ENCODE data around the gene CTDNEP1.

Gene CTDNEP1

DNA sequence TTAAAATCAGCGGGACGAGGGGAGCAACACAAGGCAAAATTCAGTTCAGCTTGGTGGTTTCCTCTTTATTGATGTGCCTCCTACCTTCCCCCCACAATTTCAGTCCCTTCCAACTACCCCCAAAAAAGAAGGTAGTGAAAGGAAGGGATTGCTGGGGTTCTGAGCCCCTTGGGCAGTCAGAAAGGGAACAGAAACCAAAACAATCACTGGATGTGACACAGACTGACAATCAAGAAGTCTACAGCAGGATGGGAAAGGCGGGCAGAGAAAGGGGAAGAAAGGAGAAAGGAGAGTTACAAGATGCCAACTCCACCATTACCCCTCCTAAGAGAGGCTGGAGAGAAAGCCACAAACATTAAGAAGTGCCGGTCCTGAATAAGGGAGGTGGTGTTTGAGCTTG, 11.2 kb downstream of the CTDNEP1 start:
- Histone ChIP-seq H3K9ac (peak overlapping the region; percentile 92), H3K27ac (peak overlapping the region; percentile 84), H3K4me2 (peak overlapping the region; percentile 82), H3K9me3 (no peaks in the 10 kb centered on the region), H3K36me3 (peaks cover 52% of the 10 kb centered on the region), H4K20me1 (peaks cover 27% of the 10 kb centered on the region), H3K4me1 (peaks cover 47% of the 10 kb centered on the region), H3K4me3 (peak overlapping the region; percentile 92), H3K27me3 (no peaks in the 10 kb centered on the region)
- TF ChIP-seq Cebpa-rat (IDR thresholded peaks at IDR 0.05) = no peak

- H3K27ac ChIP-seq = peak within 1 kb of the TSS; percentile 95
- peaks cover 56% of the 10 kb centered on the region for H3K4me1 ChIP-seq
- H4K20me1 ChIP-seq = peaks cover 34% of the 10 kb centered on the region
- H3K36me3 ChIP-seq = peaks cover 48% of the 10 kb centered on the region
- no peaks in the 10 kb centered on the region for H3K27me3 ChIP-seq
- TF ChIP-seq Cebpa-rat (IDR thresholded peaks at IDR 0.05) = no peak
- H3K4me2 ChIP-seq = peak within 1 kb of the TSS; percentile 82
- peak within 1 kb of the TSS; percentile 92 for H3K4me3 ChIP-seq
- peak within 1 kb of the TSS; percentile 97 for H3K9ac ChIP-seq
- H3K9me3 ChIP-seq = no peaks in the 10 kb centered on the region
Observed at GRCh38 chr17:7239091-7240027, 12.2 kb downstream of the CTDNEP1 start, which contains the start of gene PHF23. PHF23 (minus strand) TSS chr17:7239457; CDS start chr17:7239279, 178 bp downstream.

GRCh38 chr17:7238420-7239090, 13.0 kb downstream of the CTDNEP1 start:
- Histone ChIP-seq H3K27me3 (no peaks in the 10 kb centered on the region), H3K9ac (peak overlapping the region; percentile 97), H3K9me3 (no peaks in the 10 kb centered on the region), H3K4me3 (peak overlapping the region; percentile 92), H3K36me3 (peaks cover 40% of the 10 kb centered on the region), H3K27ac (peak overlapping the region; percentile 95), H4K20me1 (peaks cover 35% of the 10 kb centered on the region), H3K4me1 (peaks cover 56% of the 10 kb centered on the region), H3K4me2 (peak overlapping the region; percentile 56)
- TF ChIP-seq Cebpa-rat (IDR thresholded peaks at IDR 0.05) = no peak

DNA sequence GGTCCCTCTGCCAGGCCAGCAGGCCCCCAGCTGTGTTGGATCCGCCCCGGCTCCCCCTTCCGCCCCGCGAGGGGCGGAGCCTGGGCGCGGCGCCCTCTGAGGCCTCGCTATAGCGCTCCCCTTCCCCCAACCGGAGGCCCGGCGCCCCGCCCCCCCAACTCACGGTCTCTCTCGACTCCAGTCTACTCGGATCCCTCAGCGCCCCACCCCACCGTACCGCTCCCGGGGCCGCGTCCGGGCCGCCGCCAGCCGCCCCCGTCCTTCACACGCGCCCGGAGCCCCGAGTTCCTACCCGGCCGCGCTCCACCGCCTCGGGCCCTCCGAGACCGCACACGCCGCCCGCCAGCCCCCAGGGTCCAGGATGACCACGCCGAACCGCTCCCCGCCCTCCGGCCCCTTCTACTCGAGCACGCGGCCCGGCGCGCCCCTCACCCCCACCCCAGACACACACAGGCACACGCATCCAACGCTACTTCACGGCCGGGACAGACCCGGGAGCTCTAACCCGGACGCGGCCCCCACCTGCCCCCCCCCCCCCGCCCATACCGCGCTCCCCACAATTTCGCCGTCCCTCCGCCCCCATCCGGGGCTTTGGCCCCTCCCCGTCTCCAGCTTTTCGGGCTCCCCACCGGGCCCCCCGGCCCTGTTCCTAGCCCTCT, 13.6 kb downstream of the CTDNEP1 start:
- peak overlapping the region; percentile 92 for H3K4me3 ChIP-seq
- peak overlapping the region; percentile 88 for H3K4me2 ChIP-seq
- peak overlapping the region; percentile 95 for H3K27ac ChIP-seq
- H3K9ac ChIP-seq = peak overlapping the region; percentile 94
- no peak for TF ChIP-seq Cebpa-rat (IDR thresholded peaks at IDR 0.05)
- H4K20me1 ChIP-seq = peaks cover 42% of the 10 kb centered on the region
- H3K36me3 ChIP-seq = peaks cover 40% of the 10 kb centered on the region
- H3K27me3 ChIP-seq = no peaks in the 10 kb centered on the region
- no peaks in the 10 kb centered on the region for H3K9me3 ChIP-seq
- H3K4me1 ChIP-seq = peaks cover 57% of the 10 kb centered on the region

DNA sequence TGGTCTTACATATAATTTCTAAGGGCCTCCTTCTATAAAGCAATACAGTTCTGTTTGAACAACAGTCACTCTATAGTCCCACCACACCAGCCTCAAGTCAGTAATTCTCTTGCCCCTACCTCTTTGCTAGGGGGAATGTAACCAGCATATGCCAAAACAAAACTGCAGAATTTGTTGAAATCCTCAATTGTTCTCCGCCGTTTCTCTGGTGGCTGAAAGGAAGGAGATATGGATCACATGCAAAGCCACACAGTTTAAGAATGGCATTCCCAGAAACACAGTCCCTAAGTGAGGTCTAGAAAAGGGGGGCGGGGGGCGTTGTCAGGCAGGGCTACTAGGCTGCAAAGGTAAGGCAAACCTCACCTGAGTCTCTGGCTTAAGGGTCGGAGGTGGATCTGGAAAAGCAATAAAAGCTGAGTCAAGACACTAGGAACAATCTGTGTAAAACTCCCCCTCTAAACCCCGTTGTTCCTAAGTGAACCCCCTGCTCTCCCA, 14.2 kb downstream of the CTDNEP1 start:
- peaks cover 40% of the 10 kb centered on the region for H3K36me3 ChIP-seq
- no peak for TF ChIP-seq Cebpa-rat (IDR thresholded peaks at IDR 0.05)
- H3K4me2 ChIP-seq = peak overlapping the region; percentile 88
- peak overlapping the region; percentile 95 for H3K27ac ChIP-seq
- no peaks in the 10 kb centered on the region for H3K27me3 ChIP-seq
- H3K4me3 ChIP-seq = peak overlapping the region; percentile 92
- H3K9me3 ChIP-seq = no peaks in the 10 kb centered on the region
- peak overlapping the region; percentile 94 for H3K9ac ChIP-seq
- peaks cover 48% of the 10 kb centered on the region for H4K20me1 ChIP-seq
- peaks cover 63% of the 10 kb centered on the region for H3K4me1 ChIP-seq

- peaks cover 53% of the 10 kb centered on the region for H4K20me1 ChIP-seq
- H3K27me3 ChIP-seq = no peaks in the 10 kb centered on the region
- H3K36me3 ChIP-seq = peaks cover 40% of the 10 kb centered on the region
- H3K4me3 ChIP-seq = peak overlapping the region; percentile 92
- no peak overlapping the region for H3K27ac ChIP-seq
- peak overlapping the region; percentile 88 for H3K4me2 ChIP-seq
- no peaks in the 10 kb centered on the region for H3K9me3 ChIP-seq
- H3K9ac ChIP-seq = peak overlapping the region; percentile 94
- peaks cover 68% of the 10 kb centered on the region for H3K4me1 ChIP-seq
- TF ChIP-seq Cebpa-rat (IDR thresholded peaks at IDR 0.05) = no peak
Observed at GRCh38 chr17:7236808-7237207, 14.7 kb downstream of the CTDNEP1 start.

DNA sequence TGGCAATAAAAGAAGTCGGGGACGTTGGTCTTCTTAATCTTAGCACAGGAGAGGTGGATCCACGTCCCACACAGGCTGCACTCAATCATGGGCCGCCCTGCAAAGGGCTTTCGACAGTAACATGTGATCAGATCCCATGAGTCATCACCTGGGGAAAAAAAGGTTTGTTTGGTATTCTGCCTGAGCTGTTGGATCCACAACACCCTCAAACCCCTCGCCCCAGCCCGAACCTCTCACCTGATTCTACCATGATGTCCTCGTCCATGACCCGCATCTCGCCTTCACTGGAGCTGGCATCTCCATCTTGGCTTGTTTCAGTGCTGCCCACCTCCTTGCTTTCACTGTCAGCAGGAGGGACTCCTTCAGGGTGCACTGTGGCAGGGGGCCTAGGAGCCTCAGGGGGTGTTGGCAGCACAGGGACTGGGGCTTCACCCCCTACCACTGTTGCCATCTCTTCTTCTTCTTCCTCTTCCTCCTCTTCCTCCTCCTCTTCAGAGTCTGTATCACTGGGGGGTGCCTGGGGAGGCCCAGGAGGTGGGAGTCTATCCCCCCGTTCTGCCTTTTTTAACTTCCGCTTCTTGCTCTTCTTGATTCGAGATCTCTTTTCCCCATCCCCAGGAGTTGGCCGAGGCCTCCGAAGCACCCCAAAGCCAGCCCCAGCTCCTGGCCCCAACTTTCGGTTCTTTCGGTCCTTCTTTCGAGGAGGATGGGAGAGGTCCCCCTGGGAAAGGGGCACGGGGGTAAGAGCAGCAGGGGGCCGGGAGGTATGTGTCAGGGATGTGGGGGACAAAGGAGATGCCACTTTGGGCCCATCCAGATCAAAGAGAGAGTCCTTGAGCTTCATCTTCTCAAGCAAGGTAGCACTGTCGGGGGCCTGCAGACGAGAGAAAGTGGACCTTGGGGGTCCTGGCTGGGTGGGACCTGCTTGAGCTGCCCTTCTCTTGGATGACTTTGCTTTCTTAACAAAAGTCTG, 15.6 kb downstream of the CTDNEP1 start:
- Histone ChIP-seq H3K27me3 (no peaks in the 10 kb centered on the region), H3K27ac (no peak overlapping the region), H3K4me2 (peak overlapping the region; percentile 97), H3K36me3 (peaks cover 38% of the 10 kb centered on the region), H3K9ac (no peak overlapping the region), H3K9me3 (no peaks in the 10 kb centered on the region), H3K4me3 (no peak overlapping the region), H4K20me1 (peaks cover 57% of the 10 kb centered on the region), H3K4me1 (peaks cover 64% of the 10 kb centered on the region)
- TF ChIP-seq Cebpa-rat (IDR thresholded peaks at IDR 0.05) = no peak

DNA sequence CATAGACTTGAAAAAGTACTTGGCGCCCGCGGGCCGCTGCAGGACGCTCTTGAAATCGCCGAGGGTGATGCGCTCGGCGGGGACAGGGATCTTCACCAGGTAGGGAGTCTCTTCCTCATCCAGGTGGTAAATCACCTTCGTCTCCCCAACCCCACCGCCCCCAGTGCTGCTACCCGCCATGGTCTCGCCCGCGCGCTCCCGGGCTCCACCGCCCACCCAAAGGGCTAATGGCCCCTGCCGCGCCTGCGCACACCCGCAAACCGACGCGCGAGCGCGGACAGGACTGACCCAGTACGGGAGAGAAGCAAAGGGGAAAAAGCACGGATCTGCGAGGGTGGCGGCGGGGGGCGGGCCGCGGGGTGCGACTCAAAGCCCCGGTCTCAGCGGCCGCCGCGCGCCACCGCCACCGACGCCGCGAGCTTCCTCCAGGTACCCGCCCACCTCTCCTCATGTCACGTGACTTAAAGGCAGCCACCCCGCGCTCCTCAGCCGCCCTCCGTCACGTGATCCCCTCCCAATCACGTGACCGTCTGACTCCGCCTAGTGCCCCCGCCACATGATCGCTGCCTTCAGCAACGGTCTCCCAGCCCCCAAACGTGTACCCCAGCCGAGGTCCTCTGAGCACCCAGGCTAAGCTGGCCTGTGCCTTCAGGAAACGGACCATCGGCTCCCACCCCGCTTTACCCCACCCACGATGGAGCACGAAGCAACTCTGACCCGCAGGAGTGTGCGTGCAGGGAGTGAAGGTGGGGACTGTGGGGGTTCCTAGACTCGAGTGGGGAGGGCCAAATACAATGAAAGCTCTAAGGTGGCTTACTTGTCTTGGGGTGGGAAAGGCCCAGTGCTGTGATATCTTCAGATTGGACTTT, 17.2 kb downstream of the CTDNEP1 start, which contains the start of gene DVL2:
Gene DVL2, minus strand, starts transcription at position 435 of the 869 bp plus-strand sequence. Its CDS starts 255 bp downstream, at position 180.
- no peak for TF ChIP-seq Cebpa-rat (IDR thresholded peaks at IDR 0.05)
- Histone ChIP-seq H3K4me2 (peak within 1 kb of the TSS; percentile 97), H3K27me3 (no peaks in the 10 kb centered on the region), H3K4me3 (peak within 1 kb of the TSS; percentile 85), H3K4me1 (peaks cover 52% of the 10 kb centered on the region), H3K27ac (peak within 1 kb of the TSS; percentile 81), H3K36me3 (peaks cover 45% of the 10 kb centered on the region), H3K9ac (peak within 1 kb of the TSS; percentile 92), H4K20me1 (peaks cover 73% of the 10 kb centered on the region), H3K9me3 (no peaks in the 10 kb centered on the region)
